Measurements from ENCODE around the gene CENPN.

Gene CENPN

DNA sequence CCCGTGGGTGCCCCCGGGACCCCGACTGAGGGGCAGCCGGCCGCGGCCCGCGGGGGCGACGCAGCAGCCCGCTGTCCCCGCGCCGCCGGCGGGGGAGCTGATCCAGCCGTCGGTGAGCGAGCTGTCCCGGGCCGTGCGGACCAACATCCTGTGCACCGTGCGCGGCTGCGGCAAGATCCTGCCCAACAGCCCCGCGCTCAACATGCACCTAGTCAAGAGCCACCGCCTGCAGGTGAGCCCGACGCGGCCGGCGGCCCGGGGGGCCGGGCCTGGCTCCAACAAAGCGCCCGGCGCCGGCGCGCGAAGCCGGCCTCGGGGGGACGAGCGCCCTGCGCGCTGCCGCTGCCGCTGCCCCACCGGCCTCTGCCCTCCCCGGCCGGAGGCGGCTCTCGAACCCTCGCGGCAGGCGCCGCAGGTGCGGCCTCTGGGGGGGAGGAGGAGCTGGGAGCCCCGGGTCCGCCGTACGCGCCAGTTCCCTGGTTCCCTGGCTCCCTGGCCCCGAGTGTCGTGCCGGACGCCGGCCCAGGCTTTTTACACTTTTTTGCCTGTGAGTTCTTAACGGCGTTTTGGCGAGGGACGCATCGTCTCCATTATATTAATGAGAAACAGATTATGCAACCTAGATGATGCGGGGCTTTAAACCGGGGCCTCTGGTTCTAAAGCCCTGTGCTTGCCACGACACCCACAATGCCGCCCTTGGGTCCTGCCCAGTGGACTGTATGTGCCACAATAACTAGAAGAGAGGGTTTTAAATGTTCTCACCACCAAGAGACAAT, 29.1 kb downstream of the CENPN start:
- DNase-seq = no peak

DNA sequence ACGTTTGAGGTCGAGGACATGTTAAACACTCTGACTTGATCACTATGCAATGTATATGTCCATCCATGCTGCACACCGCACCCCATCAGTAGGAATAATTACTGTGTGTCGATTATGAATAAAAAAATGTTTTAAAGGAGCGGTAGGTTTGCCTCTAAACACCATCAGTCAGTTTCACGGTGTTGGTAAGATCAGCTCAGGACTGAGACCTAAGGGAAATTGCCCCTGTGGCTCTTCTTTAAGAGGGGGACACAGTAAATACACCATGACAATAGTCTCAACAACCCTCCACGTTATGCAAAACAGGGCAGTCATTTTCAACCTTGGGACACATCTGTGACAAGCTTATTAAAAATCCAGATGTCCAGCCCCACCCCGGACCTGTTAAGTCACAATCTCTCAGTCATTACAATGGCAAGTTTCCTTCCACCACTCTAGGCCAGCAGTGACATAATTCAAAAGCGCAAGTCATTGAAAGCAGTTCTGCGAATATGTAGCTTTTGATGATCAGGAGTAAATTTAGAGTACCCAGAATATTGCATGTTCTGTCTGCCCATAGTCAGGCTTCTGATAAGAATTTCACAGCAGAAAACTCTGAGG, 29.8 kb downstream of the CENPN start:
- DNase-seq = no peak

DNA sequence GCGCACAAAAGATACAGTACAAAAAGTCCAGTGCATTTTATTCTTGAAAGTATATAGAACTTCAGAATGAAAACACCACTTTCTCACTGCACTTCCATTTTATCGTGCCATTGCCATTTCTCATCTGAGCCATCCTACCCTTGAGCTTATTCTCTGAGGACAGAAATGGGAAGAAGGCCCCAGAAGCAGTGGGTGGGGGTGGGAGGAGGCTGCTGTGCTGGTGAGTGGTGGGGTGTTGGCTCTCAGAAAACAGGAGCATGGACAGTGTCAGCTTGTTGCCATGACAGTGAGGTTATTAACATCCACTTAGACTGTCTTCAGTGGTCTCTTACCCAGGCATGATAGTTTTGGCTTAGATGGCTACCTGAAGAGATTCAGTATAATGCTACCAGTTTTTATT, 33.1 kb downstream of the CENPN start:
- no peak for DNase-seq

DNA sequence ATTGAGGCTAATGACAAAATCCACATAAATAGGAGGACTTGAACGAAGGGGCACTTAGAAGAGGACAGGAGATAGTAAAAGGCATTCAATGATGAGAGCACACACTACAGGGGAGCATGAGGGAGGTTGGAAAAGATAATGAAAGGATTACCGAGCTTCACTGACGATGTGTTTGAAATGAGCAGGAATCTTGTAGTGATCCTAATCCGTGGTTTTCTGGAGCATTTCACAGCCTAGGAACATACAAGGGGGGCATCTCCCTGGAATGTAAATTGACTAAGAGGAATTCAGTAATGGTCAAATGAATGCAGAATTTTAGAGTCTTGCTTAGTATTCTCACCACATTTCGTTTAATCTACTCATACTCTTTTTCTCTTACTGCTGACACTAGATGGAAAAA, 33.8 kb downstream of the CENPN start:
- no peak for DNase-seq

DNA sequence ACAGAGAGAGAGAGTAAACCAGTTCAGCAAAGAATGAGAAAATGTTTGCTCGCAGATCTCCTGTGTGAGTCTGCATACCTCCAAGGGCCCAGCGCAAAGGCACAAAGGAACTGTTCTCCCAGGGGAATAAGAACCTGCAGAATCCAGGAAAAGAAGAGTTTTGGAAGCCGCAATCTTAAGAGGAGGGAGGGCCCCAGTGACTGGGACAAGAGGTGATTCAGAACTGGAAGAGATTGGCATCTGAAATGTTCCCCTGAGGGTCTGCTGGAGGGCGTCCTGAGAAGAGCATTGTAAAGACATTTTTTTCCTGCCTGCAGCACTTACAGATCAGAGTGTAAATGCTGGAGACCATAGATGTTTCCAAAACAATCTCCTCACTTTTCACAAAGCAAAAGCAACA, 34.7 kb downstream of the CENPN start:
- no peak for DNase-seq

DNA sequence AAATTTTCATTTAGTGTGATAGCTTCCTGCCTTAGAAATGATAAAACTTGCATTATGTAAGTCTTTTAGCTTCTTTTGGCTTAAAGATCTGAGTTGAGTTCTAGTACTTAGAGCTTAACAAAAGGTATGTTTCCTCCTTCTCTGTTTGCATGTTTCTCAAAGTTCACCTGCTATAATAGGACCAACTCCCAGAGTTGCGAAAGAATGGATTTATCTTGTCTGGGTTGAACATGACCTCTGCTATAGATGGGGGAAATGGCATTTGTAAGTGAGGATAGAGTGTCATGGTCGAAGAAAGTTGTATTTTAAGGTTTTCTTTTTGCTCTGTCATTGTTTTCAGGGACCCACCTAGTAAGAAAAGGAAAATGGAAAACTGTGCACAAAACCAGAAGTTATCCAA, 35.8 kb downstream of the CENPN start:
- no peak for DNase-seq

DNA sequence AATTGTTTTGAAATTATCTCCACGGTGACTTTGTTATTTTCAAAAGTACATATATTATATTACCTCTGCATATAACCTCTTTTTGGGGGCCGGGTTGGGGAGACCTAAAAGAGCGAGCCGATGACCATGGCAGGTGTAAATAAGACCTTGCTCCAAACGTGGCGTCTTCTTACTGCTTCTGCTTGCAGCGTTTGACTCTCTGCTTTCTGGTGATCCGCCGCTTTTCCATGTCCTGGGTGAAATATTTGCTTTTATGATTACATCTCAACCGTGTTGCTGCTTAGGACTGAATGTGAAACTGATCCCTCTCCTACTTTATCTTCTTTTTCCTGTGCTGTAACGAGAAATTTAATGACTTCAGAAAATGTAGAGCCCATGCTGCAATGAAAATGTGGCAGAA, 46.7 kb downstream of the CENPN start:
- no peak for DNase-seq

DNA sequence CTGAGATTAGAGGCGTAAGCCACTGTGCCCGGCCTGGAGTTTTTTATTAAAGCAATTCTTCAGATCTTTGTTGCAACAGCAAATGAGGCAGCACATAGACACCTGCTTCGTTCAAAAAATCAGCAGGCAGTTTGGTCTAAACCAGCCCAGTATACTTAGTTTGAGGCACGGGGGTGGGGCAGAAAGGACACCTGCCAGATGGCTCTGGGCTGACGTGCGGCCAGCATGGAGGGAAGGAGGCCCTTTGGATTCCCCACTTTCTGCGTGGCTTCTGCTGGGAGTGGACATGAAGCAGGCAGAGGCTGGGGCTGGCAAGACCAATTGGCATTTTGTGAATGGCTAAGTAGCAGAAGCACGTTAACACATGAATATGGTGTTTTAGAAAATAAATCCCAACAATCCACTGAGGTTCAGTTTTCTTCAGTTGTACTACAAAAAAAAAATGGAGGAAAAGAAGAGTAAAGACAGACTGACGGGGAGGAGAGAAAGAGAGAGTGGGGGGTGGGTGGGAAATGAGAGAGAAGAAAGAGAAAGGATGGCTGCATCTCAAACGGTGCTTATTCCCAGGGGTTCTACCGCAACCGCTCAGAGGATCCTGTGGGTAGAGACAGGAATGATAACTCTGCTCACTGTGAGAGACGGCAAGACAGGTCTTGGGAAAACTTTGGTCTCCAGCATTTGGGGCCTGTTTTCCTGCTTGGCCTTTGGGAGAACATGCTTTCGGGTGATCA, 53.7 kb downstream of the CENPN start:
- DNase-seq = no peak

DNA sequence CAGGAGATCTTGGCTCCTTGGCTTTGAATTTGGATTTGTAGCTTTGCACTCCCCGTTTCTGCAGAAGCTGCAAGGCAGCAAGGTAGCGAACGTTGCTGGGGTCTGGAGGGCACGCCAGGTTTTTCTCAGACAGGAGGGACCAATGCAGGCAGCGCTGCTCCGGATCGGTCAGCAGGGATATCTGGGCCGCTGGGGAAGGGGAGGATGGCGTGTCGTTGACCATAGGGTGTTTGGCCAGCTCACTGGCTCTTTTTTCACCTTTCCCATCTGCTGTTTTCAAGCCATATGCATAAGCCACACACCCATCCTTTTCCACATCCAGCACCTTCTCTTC, 54.3 kb downstream of the CENPN start:
- no peak for DNase-seq

DNA sequence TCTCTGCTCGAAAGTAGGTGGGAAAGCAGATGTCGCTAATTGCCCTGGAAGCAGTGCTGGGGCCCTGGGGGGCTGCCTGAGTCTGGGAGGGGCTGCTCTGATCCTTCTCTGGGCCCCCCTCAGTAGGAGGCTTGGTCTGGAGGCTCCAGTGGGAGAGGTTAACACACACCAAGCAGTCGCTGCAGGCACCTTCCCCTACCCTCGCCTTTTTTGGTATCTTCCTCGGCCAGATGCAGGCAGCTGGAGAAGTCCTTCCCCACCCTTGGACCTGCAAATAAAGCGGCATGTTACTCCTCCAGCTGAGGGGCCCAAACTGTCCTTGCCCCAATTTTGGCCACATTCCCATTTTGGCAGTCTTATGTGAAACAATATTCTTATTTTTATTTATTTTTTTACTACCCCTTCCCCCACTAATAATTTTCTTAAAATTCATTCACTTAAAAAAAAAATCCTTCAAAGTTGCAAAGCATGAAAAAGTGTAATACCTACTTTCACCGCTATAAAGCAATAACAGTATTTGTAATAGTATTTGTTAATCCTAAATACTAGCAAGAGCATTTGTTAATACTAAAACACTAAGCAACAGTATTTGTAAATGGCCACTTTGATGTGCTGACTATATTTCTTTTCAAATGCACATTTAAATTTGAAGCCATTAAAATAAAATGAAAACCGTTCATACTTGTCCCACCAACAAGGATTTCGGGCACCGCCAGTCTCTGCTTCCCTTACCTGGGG, 55.0 kb downstream of the CENPN start:
- DNase-seq = no peak

DNA sequence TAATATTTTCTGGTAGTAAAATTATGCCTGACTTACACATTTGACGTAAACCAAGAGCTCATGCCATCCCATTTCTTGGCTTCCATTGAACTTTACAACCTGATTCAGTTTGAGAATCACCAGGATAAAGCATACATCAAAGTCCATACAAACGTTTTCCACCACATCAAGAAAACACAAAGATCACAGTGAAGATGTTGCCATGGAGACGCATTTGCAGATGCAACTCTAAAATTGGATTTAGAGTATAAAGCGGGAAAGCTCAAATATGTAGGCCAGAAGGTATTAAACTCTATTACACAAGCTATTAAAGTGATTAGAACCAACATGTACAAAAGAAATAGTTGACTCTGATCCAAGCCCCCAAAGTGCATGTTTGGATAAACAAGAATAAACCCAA, 59.7 kb downstream of the CENPN start:
- no peak for DNase-seq

DNA sequence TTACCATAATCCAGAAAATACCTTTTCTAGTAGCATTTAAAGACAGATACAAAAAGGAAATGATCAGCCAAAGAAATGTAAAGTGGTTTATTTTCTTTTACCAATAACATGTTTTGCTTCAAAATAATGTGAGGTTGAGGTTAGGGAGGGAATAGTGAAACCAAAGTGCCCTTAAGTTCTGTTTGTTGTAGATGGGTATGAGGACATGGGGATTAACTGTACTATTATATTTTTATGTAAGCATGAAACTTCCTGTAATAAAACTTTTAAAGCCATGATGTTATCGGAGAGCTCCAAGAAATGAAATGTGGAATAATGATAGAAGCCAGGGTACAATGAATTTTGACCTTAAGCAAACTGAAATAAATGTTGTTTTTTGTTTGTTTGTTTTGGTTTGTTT, 60.2 kb downstream of the CENPN start:
- no peak for DNase-seq

DNA sequence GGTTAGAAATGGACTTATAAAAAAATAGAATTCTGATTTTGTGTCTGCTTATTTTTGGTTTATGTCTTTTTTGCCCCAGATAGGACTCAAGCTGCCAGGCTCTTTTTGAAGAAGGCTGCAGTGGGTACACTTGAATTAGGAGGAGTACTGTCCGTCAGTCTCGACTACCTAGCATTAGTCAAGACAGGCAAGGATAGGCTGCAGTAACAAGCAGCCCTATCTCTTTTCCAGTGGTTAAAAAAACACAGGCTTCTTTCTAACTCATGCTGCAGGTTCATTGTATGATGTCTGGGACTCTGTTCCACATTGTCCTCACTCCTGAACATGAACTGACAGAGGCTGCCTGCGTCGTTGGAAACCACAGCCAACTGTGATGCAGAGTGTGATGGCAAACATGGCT, 62.0 kb downstream of the CENPN start:
- DNase-seq = no peak

DNA sequence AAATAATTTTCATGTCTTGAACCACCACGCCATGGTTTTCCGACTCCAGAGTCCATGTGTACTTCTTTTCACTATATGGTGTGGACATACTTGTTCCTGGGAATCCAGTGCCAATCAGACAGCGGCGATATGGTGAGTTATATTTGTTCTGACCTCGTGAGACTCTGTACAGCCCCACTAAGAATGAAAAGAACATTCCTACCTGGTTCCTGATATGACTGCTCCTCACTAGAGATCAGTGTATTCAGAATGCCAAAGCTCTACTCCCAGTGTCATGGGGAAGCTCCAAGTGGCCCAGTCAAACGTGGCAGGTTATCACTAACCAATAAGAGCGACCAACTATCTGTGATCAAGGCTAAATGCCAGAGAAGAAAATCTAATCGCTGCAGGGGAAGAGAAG, 64.0 kb downstream of the CENPN start:
- no peak for DNase-seq

DNA sequence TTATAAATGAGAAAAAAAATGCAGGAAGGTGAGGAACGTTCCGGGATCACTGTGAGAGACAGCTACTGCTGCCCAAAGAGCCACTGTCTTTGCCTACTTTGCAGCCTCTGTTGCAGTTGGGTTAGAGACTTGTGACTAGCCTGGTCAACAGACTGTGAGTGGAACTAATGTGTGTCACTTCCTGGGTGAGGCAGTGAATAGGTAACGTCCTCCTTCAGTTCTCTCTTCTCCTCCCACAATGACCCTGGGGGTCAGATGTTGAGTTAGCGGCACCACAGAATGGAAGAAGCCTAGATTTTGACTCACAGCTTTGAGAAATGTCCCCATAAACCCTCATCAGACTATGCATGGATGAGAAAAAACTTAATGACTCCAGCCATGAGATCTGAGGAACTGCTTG, 64.8 kb downstream of the CENPN start:
- DNase-seq = no peak

DNA sequence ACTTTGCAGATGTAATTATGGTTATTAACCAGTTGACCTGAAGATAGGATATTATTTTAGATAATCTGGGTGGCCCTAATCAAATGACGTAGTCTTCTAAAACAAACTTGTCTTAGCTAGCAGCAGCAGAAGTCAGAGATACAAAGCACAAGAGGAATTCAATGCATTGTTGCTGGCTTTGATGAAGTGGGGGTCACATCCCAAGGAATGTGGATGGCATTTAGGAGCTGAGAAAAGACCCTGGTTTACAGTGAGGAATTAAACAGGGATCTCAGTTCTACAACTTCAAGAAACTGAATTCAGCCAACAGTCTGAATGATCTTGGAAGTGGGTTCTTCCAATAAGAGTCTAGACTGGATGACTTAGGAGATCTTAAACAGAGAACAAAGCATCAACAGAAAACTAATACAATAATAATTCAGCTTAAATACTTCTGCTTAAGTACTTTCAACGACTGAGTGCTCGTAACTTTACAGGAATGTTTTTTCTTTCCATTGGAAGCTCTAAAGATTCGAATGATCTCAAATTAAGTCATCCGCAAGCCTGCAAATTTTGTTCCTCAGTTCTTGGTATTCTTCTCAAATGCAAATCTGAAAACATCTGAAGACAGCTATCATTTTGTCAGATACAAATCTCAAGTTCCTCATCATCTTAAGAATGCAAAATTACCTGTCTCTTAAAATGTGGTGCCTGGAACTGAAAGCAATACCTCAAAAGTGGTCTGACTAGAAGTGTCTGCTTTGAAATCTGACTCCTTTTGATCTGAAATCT, 66.7 kb downstream of the CENPN start:
- DNase-seq = no peak

DNA sequence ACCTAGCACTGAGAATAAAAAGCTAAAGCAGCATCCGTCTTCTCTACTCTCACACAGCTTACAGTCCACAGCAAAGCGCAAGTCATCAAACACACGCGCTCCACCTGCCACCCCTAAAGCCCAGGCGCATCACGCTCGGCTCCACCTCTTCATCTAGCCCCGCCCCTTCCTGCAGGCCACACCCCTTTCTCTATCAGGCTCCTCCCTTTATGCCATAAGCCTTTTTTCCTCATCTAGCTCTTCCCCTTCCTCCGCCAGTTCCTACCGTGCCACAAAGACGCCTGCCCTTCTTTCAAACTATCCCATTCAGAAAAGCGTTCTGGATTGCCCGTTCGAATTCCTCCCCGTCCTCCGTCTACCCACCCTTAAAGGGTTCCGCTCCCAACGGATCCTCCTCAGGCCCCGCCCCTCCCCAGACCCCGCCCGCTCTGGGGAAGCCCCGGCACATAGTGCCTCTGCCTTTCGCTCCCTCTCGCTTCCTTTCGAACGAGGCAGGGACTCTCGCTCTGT, 69.6 kb downstream of the CENPN start:
- peak; percentile 88 for DNase-seq

DNA sequence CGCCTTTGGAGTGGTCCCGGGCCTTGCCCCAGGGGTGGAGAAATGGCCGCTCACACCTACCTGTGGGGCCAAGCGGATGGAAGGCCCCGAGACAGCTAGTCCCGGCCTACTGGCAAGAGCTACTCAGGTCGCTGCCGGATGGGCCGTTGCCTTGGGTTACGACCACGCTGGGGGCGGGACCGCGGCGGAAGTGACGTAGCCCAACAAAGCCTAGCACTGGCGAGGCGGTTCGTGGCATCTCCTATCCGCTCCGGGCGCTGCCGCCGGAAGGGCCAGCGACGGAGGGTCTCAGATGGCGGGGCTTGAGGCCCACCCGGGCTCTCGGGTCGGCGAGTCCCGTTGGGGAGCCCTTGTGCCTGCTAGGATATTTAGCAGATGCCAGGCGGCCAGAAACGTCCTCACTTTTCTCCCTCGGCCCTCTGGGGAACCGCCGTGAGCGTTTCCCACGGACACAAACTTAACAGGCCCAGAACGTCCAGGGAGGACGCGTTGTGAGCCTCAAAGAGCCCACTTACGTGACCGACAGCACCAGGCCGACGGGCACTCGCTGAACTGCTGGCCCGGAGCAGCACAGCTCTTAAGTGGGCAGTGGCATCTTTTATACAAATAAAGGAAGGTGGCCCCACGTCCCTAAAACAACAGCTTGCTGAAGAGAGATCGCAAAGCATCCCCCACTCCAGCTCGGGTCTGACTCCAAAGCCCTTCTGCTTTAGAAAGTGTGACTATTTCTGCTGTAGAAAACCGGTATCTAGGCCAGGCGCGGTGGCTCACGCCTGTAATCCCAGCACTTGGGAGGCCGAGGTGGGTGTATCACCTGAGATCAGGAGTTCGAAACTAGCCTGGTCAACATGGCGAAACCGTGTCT, 70.3 kb downstream of the CENPN start, which contains the start of gene C16orf46:
Gene C16orf46 (minus strand): TSS at position 163 of the 865 bp plus-strand sequence. CDS start 13,283 bp downstream, outside the sequence.
- peak; percentile 88 for DNase-seq

DNA sequence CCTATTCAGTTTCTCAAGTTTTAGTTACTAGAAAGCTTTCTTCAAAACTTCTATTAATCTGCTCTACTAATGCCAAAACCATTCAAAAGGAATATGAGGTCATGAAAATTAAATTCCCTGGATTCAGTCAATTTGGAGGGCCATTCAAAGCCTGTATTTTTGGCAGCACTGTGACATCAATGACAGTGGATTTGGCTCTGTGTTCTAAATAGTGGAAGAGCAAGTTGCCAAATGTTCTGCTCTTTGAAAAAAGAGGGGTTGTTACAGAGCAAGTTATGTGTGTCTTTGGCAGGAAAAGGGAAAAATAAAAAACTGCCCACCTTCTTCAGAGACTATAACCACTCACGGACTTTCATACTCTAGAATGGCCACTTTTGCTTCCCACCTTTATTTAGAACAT, 73.2 kb downstream of the CENPN start:
- DNase-seq = no peak

DNA sequence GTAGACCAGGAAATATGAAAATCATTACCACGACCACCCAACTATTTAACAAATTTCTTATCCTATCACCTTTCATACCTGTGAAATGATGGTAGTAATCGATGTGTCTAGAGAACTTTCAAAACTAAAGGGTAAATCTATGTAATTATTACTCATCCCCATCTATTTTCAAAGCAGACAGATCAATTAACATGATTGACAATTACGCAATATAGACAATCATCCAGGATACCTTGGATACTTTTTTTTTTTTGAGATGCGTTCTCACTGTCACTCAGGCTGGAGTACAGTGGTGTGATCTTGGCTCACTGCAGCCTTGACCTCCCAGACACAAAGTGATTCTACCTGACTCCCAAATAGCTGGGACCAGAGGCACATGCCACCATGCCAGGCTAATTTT, 74.0 kb downstream of the CENPN start:
- no peak for DNase-seq

Measured in DMS 273 treated with DMSO at 0.1 percent for 48 hours (cell line).